UCSD-AML1 (cell line): ENCODE data around the gene PLEKHO1.

Experiments used
- DNase-seq: peaks from one replicate; lab custom pipeline; 2025; ENCODE audit not compliant: unreplicated experiment; lab: John Stamatoyannopoulos, UW

Gene PLEKHO1

DNA sequence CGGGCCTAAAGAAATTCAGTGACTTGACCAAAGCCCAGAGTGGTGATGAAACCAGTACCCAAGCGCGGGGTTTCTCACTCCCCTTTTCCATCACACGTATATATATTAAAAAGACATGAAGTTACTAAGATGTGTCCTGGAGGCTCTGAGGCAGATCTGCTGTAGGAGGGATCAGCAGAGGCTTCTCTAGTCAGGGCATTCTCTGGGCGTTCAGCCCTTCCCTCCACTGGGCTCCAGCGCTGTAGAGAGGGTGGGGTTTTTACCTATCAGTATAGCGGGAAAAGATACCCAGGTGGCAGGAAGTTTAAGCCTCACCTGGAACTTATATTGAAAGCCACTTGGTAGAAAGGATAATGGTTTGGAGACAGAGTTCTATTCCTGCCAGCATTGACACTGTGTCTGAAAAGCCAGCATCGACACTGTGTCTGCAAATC is 862 bp upstream of the PLEKHO1 start:
- no peak for DNase-seq

- peak; percentile 29 for DNase-seq
Observed at GRCh38 chr1:150150133-150151021, 661 bp downstream of the PLEKHO1 start.

- DNase-seq = peak; percentile 82
Observed at GRCh38 chr1:150151291-150152181, 1.8 kb downstream of the PLEKHO1 start.

DNA sequence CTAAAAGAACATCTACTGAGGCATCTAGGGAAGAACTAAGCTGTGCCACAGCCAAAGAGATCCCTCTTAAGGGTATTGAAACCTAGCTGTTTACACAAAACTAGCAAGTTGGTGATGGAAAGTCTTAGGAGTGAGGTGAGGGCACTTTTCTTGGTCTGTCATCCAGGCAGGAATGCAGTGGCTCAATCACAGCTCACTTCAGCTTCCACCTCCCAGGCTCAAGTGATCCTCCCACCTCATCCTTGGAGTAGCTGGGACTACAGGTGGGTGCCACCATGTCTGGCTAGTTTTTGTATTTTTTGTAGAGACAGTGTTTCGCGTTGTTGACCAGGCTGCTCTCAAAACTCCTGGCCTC is 2.4 kb downstream of the PLEKHO1 start:
- no peak for DNase-seq

GRCh38 chr1:150152772-150153456 is 3.2 kb downstream of the PLEKHO1 start:
- DNase-seq = no peak

- no peak for DNase-seq
Observed at GRCh38 chr1:150154143-150154542, 4.4 kb downstream of the PLEKHO1 start.

- no peak for DNase-seq
Observed at GRCh38 chr1:150155413-150156071, 5.8 kb downstream of the PLEKHO1 start.

DNA sequence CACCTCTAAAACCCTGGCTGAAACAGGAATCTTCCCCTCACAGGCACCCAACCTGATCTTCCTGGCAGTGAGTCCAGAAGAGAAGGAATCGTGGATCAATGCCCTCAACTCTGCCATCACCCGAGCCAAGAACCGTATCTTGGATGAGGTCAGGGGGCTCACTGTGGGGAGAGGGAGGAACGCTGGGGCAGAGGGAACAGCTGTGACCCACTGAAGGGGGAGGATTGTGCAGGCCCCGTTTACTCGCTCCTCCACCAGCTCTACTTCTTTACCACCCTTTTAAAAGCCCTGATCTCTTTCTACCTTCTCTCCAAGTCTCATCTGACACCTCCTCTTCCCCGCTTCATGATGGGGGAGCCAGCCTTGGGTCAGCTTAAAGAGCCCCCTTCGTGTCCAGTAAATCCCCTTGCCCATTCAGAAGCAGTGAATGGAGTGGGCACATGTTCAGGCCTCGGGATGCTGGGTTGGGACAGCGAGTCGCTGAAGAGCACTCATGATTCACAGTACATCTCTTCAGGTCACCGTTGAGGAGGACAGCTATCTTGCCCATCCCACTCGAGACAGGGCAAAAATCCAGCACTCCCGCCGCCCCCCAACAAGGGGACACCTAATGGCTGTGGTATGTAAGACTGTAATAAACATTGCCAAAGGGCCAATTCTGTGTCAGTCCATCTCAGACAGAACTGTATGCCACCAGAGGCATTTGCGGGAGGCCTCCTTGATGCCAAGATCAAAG is 7.3 kb downstream of the PLEKHO1 start:
- no peak for DNase-seq

DNA sequence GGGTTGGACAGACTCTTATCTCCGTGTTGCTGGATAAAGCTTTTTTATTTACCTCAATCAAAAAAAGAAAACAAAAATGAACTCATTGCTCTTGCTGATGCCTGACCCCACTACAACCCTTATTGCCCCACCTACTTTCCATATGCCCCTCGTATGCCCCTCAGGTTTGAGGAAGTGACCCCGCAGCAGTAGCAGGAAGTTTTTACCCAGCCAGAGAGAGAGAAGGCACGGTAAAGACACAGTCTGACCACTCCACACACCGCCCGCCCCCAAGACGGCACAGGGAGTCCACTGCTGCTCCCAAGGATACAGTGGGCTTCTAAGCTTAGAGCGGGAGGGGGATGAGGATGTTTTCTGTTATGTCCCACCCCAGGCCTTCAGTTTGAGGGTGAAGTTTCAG is 9.8 kb downstream of the PLEKHO1 start:
- DNase-seq = peak; percentile 37

GRCh38 chr1:150160964-150161621 is 11.4 kb downstream of the PLEKHO1 start:
- peak; percentile 64 for DNase-seq

GRCh38 chr1:150161747-150162581 is 12.2 kb downstream of the PLEKHO1 start:
- DNase-seq = peak; percentile 56

DNA sequence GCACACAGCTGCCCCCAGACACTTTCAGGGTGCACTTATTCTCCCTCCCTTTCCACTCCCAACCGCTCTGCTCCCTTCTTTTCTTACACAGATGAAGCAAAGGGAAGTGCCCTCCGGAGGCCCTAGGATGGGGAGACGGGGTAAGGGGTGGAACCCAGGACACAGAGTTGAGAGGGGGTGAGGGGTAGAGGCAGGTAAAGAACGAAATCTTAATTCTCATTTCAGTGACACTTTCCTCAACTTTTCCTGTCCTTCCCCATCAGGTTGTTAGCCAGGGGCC is 12.8 kb downstream of the PLEKHO1 start:
- no peak for DNase-seq

GRCh38 chr1:150162862-150163706 is 13.4 kb downstream of the PLEKHO1 start:
- DNase-seq = peak; percentile 89

- DNase-seq = peak; percentile 18
Observed at GRCh38 chr1:150164224-150164623, 14.5 kb downstream of the PLEKHO1 start.

GRCh38 chr1:150164779-150165178 is 15.1 kb downstream of the PLEKHO1 start:
- DNase-seq = no peak

DNA sequence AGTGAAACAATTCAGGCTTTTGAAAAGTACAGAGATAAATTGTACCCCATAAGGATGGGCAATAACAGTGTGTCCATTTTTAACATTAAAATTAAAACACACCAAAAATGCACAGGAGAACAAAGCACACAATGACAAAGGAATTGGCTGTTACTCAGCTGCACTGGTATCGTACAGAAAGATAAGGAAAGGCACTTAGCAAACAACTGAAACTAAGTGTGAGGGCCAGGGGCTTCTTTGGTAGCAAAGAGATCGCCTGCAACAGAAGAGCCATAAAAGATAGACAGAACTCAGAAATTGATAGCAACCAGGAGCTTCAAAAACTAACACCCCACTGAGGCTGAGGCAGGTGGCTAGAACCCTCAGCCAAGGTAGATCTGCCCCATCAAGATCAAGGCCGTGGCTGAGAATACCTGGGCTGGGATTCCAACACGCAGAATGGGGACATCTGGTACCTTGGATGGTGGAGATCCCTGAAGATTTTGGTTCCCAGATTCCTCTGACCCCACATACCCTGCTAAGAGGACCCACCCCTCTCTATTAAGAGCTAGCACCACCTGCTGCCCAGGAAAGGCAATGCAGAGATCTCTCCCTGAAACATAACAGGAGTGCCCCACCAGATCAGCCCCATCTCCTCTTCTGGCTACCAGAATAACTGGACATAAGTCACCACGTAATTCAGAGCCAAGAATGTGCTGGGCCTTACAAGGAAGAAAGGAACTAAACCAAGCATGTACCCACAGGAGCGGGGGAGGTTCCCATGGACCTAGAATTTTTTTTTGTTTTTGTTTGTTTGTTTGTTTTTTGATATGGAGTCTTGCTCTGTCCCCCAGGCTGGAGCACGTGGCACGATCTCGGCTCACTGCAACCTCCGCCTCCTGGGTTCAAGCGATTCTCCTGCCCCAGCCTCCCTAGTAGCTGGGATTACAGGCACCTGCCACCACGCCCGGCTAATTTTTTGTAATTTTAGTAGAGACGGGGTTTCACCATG is 16.2 kb downstream of the PLEKHO1 start:
- peak; percentile 60 for DNase-seq
